Common myeloid progenitor, CD34-positive (primary cell): ENCODE data around the gene SYT11.
"Not testable (repeated sequence)": the region's sequence is repeated elsewhere in the genome, so short reads cannot be mapped to it uniquely, and the experiment has no call there.

Experiments used
- CTCF ChIA-PET: fragments of 350-600 bp; sonication (Branson Sonifier 250); formaldehyde crosslinking; loops from one replicate; lab custom pipeline; 2021; ENCODE audit warnings: antibody characterized with exemption; lab: Charles Lee
- POLR2A ChIA-PET: fragments of 350-600 bp; sonication (Branson Sonifier 250); formaldehyde crosslinking; loops from one replicate; lab custom pipeline; 2021; ENCODE audit warnings: antibody characterized with exemption; lab: Charles Lee
- DNase-seq, 3 donors: peaks; one replicate each; pipeline versions ENCODE4 v3.0.0 to v3.0.0-alpha.2; 2013
- H3K27ac ChIP-seq, 2 experiments: 1 replicate in 1 of 2; 2 replicates in 1 of 2; pipeline ENCODE4 v1.7.0; 2013; ENCODE audit warnings: inconsistent platforms in 2 of 2, low read length in 2 of 2, mild to moderate bottlenecking in 2 of 2, low read depth in 1 of 2, moderate library complexity in 1 of 2; ENCODE audit not compliant: severe bottlenecking in 2 of 2, insufficient read depth in 1 of 2, poor library complexity in 1 of 2
- H3K27me3 ChIP-seq, 5 experiments: replicated peaks in 2 of 5; 1 replicate in 3 of 5; 2 replicates in 2 of 5; pipeline versions ENCODE4 v1.6.1 to v1.7.0; 2013; ENCODE audit warnings: low read length in 4 of 5, mild to moderate bottlenecking in 2 of 5, moderate library complexity in 2 of 5, inconsistent platforms in 1 of 5; ENCODE audit not compliant: insufficient read depth in 5 of 5, control insufficient read depth in 4 of 5
- H3K36me3 ChIP-seq, 4 experiments: 1 replicate in 2 of 4; 2 replicates in 2 of 4; pipeline versions ENCODE4 v1.6.1 to v1.7.0; 2013; ENCODE audit warnings: low read length in 3 of 4, control low read depth in 1 of 4, mild to moderate bottlenecking in 1 of 4; ENCODE audit not compliant: control insufficient read depth in 4 of 4, insufficient read depth in 4 of 4
- H3K4me1 ChIP-seq, 4 experiments: 1 replicate in 3 of 4; 2 replicates in 1 of 4; pipeline versions ENCODE4 v1.6.1 to v1.7.1; 2013; ENCODE audit warnings: low read length in 3 of 4, mild to moderate bottlenecking in 3 of 4, control low read depth in 1 of 4, inconsistent platforms in 1 of 4, moderate library complexity in 1 of 4; ENCODE audit not compliant: control insufficient read depth in 4 of 4, insufficient read depth in 4 of 4; ENCODE audit errors: control extremely low read depth in 1 of 4
- H3K4me3 ChIP-seq, 7 experiments: 1 replicate in 4 of 7; 2 replicates in 3 of 7; pipeline versions ENCODE4 v1.5.1 to v1.7.0; 2013; ENCODE audit warnings: mild to moderate bottlenecking in 7 of 7, low read length in 6 of 7, moderate library complexity in 6 of 7, inconsistent platforms in 2 of 7, low read depth in 2 of 7, control low read depth in 1 of 7; ENCODE audit not compliant: insufficient read depth in 4 of 7, control insufficient read depth in 1 of 7; ENCODE audit errors: extremely low read depth in 1 of 7
- H3K9me3 ChIP-seq, 5 experiments: 1 replicate in 4 of 5; 2 replicates in 1 of 5; pipeline versions ENCODE4 v1.6.1 to v1.7.1; 2013; ENCODE audit warnings: low read length in 4 of 5, mild to moderate bottlenecking in 2 of 5, inconsistent platforms in 1 of 5, low read depth in 1 of 5, moderate library complexity in 1 of 5; ENCODE audit not compliant: control insufficient read depth in 4 of 5, insufficient read depth in 2 of 5; ENCODE audit errors: control extremely low read depth in 1 of 5
- WGBS: methylation state at CpG from one replicate; pipeline ENCODE4 v1.1.5; 2013; ENCODE audit not compliant: insufficient coverage; 5-methylcytosine and 5-hydroxymethylcytosine counted together

The SYT11 gene

GRCh38 chr1:155913969-155914757, 54.8 kb downstream of the SYT11 start:
- Histone ChIP-seq H3K36me3 (peaks cover 22 to 72% (median 43%) of the 10 kb centered on the region in 4 experiments), H3K4me1 (peaks cover 10 to 22% (median 18%) of the 10 kb centered on the region in 4 experiments), H3K27ac (no peak overlapping the region), H3K9me3 (no peaks in the 10 kb centered on the region), H3K27me3 (no peaks in the 10 kb centered on the region), H3K4me3 (no peak overlapping the region)
- WGBS, result no CpG with 5 or more reads among the region's 6 CpGs
- ChIA-PET POLR2A (no interaction called here), CTCF (no interaction called here)
- DNase-seq, result no peak

DNA sequence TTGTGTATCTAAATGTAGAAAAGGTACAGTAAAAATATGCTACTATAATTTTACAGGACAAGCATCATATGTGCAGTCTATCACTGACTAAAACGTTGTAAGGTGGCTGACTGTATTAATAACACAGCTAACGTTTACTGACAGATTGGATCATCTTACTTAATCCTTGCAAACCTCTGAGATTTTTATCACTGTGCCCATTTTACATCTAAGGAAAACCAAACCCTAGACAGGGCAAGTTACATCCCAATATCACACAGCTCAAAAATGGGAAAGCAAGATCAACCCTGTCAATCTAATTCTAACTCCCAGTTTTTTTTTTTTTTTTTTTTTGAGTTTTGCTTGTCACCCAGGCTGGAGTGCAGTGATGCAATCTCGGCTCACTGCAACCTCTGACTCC, 59.3 kb downstream of the SYT11 start:
- ChIA-PET CTCF (interaction anchor here (1.1 to 1.3 kb wide), 2 partner anchors 15 to 71 kb away, joined by 3 read pairs; partner anchors contain the start of gene KHDC4), POLR2A (interaction anchor here (0.6 to 0.8 kb wide), 2 partner anchors 8 to 9 kb away, joined by 3 read pairs; no protein-coding TSS in a partner anchor)
- Histone ChIP-seq H3K4me1 (no peaks in the 10 kb centered on the region), H3K27me3 (no peaks in the 10 kb centered on the region), H3K27ac (no peak overlapping the region), H3K9me3 (no peaks in the 10 kb centered on the region), H3K36me3 (peaks cover 30 to 90% (median 61%) of the 10 kb centered on the region in 4 experiments), H3K4me3 (no peak overlapping the region)
- DNase-seq, result no peak
- WGBS, result 100% methylated on average over 2 of the region's 3 CpGs

DNA sequence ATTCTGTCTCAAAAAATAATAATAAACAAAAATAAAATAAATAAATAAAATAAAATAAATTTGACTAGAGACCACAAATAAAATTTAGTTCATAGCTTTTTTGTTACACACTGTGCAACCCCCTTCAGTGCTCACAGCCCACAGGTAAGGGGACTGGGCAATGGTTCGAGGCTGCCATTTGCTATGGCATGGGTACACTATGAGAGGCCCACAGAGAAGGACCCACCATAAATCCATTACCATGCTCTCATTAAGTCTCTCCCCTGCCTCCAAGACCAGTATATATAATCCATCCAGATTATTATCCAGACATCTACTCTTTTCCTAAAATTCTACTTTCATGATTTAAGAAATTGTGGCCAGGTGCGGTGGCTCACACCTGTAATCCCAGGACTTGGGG, 60.4 kb downstream of the SYT11 start:
- Histone ChIP-seq H3K27ac (no peak overlapping the region), H3K27me3 (no peaks in the 10 kb centered on the region), H3K4me1 (no peaks in the 10 kb centered on the region), H3K4me3 (no peak overlapping the region), H3K36me3 (peaks cover 32 to 90% (median 57%) of the 10 kb centered on the region in 4 experiments), H3K9me3 (no peaks in the 10 kb centered on the region)
- CTCF ChIA-PET, result interaction anchor here (1.1 to 1.3 kb wide), 2 partner anchors 14 to 70 kb away, joined by 3 read pairs; partner anchors contain the start of gene KHDC4
- POLR2A ChIA-PET, result interaction anchor here (1.1 kb wide), 1 partner anchor 15 kb away, joined by 3 read pairs; the partner anchor contains the start of gene KHDC4
- no peak for DNase-seq
- 100% methylated on average over 1 of the region's 2 CpGs for WGBS

DNA sequence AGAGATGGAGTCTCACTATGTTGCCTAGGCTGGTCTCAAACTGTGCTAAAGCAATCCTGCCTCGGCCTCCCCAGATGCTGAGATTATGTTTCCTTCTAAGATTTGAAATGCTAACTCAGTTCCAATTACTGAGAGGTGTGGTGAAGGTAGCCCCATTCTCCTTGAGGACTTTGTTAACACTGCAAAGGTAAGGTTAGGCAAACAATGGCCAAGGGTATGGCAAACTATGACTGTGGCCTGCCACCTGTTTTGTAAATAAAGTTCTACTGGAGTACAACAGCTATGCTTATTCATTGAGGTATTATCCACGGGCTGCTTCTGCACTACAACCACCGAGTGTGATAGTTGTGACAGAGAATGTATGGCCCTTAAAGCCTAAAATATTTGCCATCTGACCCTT, 61.4 kb downstream of the SYT11 start:
- peaks cover 34 to 87% (median 60%) of the 10 kb centered on the region in 4 experiments for H3K36me3 ChIP-seq
- H3K9me3 ChIP-seq, result no peaks in the 10 kb centered on the region
- WGBS, result 90% methylated on average over 2 of the region's 3 CpGs
- no peak overlapping the region for H3K27ac ChIP-seq
- no peak for DNase-seq
- ChIA-PET POLR2A (no interaction called here), CTCF (interaction anchor here (1.6 kb wide), 1 partner anchor 17 kb away, joined by 9 read pairs; no protein-coding TSS in a partner anchor)
- H3K27me3 ChIP-seq, result no peaks in the 10 kb centered on the region
- no peaks in the 10 kb centered on the region for H3K4me1 ChIP-seq
- no peak overlapping the region for H3K4me3 ChIP-seq

- no peaks in the 10 kb centered on the region for H3K9me3 ChIP-seq
- H3K4me3 ChIP-seq, result no peak overlapping the region
- 100% methylated on average over 2 of the region's 2 CpGs for WGBS
- ChIA-PET POLR2A (interaction anchor here (0.6 kb wide), 1 partner anchor 324 kb away, joined by 3 read pairs; no protein-coding TSS in a partner anchor), CTCF (no interaction called here)
- no peak overlapping the region for H3K27ac ChIP-seq
- H3K27me3 ChIP-seq, result no peaks in the 10 kb centered on the region
- H3K36me3 ChIP-seq, result peaks cover 43 to 88% (median 66%) of the 10 kb centered on the region in 4 experiments
- DNase-seq, result no peak
- H3K4me1 ChIP-seq, result no peaks in the 10 kb centered on the region
Observed at GRCh38 chr1:155925506-155925905, 66.1 kb downstream of the SYT11 start.

GRCh38 chr1:155929057-155929456, 69.7 kb downstream of the SYT11 start:
- Histone ChIP-seq H3K4me1 (peaks cover 2 to 27% (median 23%) of the 10 kb centered on the region in 4 experiments), H3K27ac (no peak overlapping the region), H3K36me3 (peaks cover 34 to 77% (median 58%) of the 10 kb centered on the region in 4 experiments), H3K4me3 (no peak overlapping the region), H3K27me3 (no peaks in the 10 kb centered on the region), H3K9me3 (no peaks in the 10 kb centered on the region)
- no peak for DNase-seq
- ChIA-PET POLR2A (no interaction called here), CTCF (interaction anchor here (1.6 kb wide), 1 partner anchor 68 kb away, joined by 4 read pairs; no protein-coding TSS in a partner anchor)
- 100% methylated on average over 2 of the region's 5 CpGs for WGBS

DNA sequence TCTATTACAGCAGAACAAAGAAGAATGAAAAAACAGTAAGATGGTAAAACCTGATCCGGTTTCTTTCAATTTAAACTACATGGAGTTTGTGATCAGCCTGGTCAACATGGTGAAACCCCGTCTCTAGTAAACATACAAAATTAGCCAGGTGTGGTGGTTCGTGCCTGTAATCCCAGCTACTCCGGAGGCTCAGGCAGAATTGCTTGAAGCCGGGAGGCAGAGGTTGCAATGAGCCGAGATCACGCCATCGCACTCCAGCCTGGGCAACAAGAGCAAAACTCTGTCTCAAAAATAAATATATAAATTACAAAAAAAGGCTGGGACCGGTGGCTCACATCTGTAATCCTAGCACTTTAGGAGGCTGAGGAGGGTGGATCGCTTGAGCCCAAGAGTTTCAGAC, 71.4 kb downstream of the SYT11 start:
- H3K36me3 ChIP-seq, result peaks cover 26 to 63% (median 47%) of the 10 kb centered on the region in 4 experiments
- H3K4me3 ChIP-seq, H3K27me3 ChIP-seq, H3K27ac ChIP-seq, DNase-seq, H3K9me3 ChIP-seq: not testable (repeated sequence)
- peaks cover 4 to 34% (median 28%) of the 10 kb centered on the region in 4 experiments for H3K4me1 ChIP-seq
- POLR2A ChIA-PET, result interaction anchor here (0.7 kb wide), 1 partner anchor 268 kb away, joined by 5 read pairs; no protein-coding TSS in a partner anchor
- 97% methylated on average over 4 of the region's 10 CpGs for WGBS
- CTCF ChIA-PET, result interaction anchor here (1.0 to 1.6 kb wide), 4 partner anchors 14 to 69 kb away, joined by 3 to 4 read pairs (median 4); no protein-coding TSS in a partner anchor
